ENCODE data around the gene MAN2A1.

- TF ChIP-seq, protein P1, sequence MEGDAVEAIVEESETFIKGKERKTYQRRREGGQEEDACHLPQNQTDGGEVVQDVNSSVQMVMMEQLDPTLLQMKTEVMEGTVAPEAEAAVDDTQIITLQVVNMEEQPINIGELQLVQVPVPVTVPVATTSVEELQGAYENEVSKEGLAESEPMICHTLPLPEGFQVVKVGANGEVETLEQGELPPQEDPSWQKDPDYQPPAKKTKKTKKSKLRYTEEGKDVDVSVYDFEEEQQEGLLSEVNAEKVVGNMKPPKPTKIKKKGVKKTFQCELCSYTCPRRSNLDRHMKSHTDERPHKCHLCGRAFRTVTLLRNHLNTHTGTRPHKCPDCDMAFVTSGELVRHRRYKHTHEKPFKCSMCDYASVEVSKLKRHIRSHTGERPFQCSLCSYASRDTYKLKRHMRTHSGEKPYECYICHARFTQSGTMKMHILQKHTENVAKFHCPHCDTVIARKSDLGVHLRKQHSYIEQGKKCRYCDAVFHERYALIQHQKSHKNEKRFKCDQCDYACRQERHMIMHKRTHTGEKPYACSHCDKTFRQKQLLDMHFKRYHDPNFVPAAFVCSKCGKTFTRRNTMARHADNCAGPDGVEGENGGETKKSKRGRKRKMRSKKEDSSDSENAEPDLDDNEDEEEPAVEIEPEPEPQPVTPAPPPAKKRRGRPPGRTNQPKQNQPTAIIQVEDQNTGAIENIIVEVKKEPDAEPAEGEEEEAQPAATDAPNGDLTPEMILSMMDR (conservative IDR thresholded peaks at IDR 0.05; ENCODE audit: low read depth, low read length): no peak
- TF ChIP-seq EZH2 (IDR thresholded peaks at IDR 0.05; ENCODE audit: borderline replicate concordance, low read depth, low read length, poor library complexity, severe bottlenecking): no peak
Observed at GRCh38 chr5:109660301-109660700, 29.4 kb upstream of the MAN2A1 start.
